Measurements from ENCODE around the gene IFNA17.

GRCh38 chr9:21255538-21256212, 27.7 kb upstream of the IFNA17 start:
- TF ChIP-seq CTCF (IDR thresholded peaks at IDR 0.05; ENCODE audit: extremely low read depth in 1 of 2, insufficient read depth in 1 of 2, low read depth in 1 of 2, low read length in 2 of 2): no peak
- TF ChIP-seq POLR2A (IDR thresholded peaks at IDR 0.05; ENCODE audit: low read depth, low read length): no peak
- no peak for TF ChIP-seq POLR2AphosphoS5 (IDR thresholded peaks at IDR 0.05; ENCODE audit: insufficient read depth, low read depth, low read length)
